ENCODE data around the gene RBKS.
"Not testable (repeated sequence)": the region's sequence is repeated elsewhere in the genome, so short reads cannot be mapped to it uniquely, and the experiment has no call there.

The RBKS gene

GRCh38 chr2:27756091-27756490 is 134.1 kb downstream of the RBKS start:
- DNase-seq = no peak

GRCh38 chr2:27754831-27755230 is 135.4 kb downstream of the RBKS start:
- DNase-seq = no peak

GRCh38 chr2:27754138-27754588 is 136.0 kb downstream of the RBKS start:
- peak; percentile 38 for DNase-seq

GRCh38 chr2:27752551-27753237 is 137.5 kb downstream of the RBKS start:
- DNase-seq = no peak

- no peak for DNase-seq
Measured at GRCh38 chr2:27751377-27751776, 138.8 kb downstream of the RBKS start.

- DNase-seq = not testable (repeated sequence)
Measured at GRCh38 chr2:27748803-27749554, 141.2 kb downstream of the RBKS start.

- DNase-seq = no peak
Measured at GRCh38 chr2:27747827-27748352, 142.3 kb downstream of the RBKS start.

- no peak for DNase-seq
Measured at GRCh38 chr2:27746325-27746724, 143.9 kb downstream of the RBKS start.

- DNase-seq = not testable (repeated sequence)
Measured at GRCh38 chr2:27745494-27745893, 144.7 kb downstream of the RBKS start.

GRCh38 chr2:27742571-27742970 is 147.6 kb downstream of the RBKS start:
- no peak for DNase-seq

- DNase-seq = no peak
Measured at GRCh38 chr2:27741673-27742072, 148.5 kb downstream of the RBKS start.

- DNase-seq = no peak
Measured at GRCh38 chr2:27739058-27739373, 151.2 kb downstream of the RBKS start.

GRCh38 chr2:27738349-27739057 is 151.7 kb downstream of the RBKS start:
- no peak for DNase-seq

- no peak for DNase-seq
Measured at GRCh38 chr2:27737676-27738348, 152.4 kb downstream of the RBKS start.

- DNase-seq = no peak
Measured at GRCh38 chr2:27736890-27737204, 153.3 kb downstream of the RBKS start.

GRCh38 chr2:27736031-27736889 is 153.9 kb downstream of the RBKS start:
- no peak for DNase-seq

- DNase-seq = peak; percentile 79
Measured at GRCh38 chr2:27735263-27735904, 154.8 kb downstream of the RBKS start.

- DNase-seq = no peak
Measured at GRCh38 chr2:27734305-27734704, 155.9 kb downstream of the RBKS start.
